ENCODE data around the gene GPR31.

The GPR31 gene

DNA sequence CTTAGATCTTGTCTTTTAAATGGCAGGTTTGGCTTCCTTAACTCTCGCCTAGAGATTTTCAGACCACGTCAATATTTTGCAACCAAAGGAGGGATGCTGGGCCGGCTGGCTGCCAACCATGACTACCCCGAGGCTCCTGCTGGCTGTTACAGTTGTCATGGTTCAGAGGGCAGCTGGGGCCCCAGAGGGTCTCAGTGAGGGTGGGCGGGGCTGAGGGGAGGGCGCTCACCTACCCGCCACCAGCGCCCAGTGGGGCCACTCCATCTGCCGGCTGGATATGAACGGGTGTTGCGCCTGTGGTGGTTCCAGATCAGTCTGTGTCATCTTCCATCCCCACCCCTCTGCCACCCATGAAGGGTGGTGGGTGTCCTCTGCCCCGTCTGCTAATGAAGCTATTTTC lies 12.3 kb downstream of the GPR31 start:
- no peak overlapping the region for H3K4me3 ChIP-seq (ENCODE audit: low read length)
- no peak overlapping the region for H3K9ac ChIP-seq (ENCODE audit: low read length)
- H4K20me1 ChIP-seq (ENCODE audit: insufficient read depth, low read length): no peaks in the 10 kb centered on the region
- TF ChIP-seq EZH2 (optimal IDR thresholded peaks at IDR 0.05; ENCODE audit: low read depth, low read length) (no peak), EZH2phosphoT487 (IDR thresholded peaks at IDR 0.05; ENCODE audit: low read length) (no peak)
- TF ChIP-seq, protein P1, sequence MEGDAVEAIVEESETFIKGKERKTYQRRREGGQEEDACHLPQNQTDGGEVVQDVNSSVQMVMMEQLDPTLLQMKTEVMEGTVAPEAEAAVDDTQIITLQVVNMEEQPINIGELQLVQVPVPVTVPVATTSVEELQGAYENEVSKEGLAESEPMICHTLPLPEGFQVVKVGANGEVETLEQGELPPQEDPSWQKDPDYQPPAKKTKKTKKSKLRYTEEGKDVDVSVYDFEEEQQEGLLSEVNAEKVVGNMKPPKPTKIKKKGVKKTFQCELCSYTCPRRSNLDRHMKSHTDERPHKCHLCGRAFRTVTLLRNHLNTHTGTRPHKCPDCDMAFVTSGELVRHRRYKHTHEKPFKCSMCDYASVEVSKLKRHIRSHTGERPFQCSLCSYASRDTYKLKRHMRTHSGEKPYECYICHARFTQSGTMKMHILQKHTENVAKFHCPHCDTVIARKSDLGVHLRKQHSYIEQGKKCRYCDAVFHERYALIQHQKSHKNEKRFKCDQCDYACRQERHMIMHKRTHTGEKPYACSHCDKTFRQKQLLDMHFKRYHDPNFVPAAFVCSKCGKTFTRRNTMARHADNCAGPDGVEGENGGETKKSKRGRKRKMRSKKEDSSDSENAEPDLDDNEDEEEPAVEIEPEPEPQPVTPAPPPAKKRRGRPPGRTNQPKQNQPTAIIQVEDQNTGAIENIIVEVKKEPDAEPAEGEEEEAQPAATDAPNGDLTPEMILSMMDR (IDR thresholded peaks at IDR 0.05; ENCODE audit: low read length): no peak
- no peaks in the 10 kb centered on the region for H3K27me3 ChIP-seq (replicated peaks; ENCODE audit: insufficient read depth, low read length)
- H3K36me3 ChIP-seq (replicated peaks; ENCODE audit: insufficient read depth, low read length): no peaks in the 10 kb centered on the region
- no peaks in the 10 kb centered on the region for H3K9me3 ChIP-seq (replicated peaks; ENCODE audit: insufficient read depth, low read length)
- H3K4me2 ChIP-seq (ENCODE audit: low read depth, low read length): no peak overlapping the region
- no peak overlapping the region for H2AFZ ChIP-seq (ENCODE audit: low read length)
- H3K9me2 ChIP-seq (replicated peaks; ENCODE audit: insufficient read depth, low read length): no peaks in the 10 kb centered on the region
- H3K79me2 ChIP-seq (ENCODE audit: low read length): no peaks in the 10 kb centered on the region
- no peak for DNase-seq
- H3F3A ChIP-seq (ENCODE audit: insufficient read depth, low read length): no peaks in the 10 kb centered on the region
- no peaks in the 10 kb centered on the region for H3K4me1 ChIP-seq (ENCODE audit: low read length)
- no peak overlapping the region for H3K27ac ChIP-seq (ENCODE audit: low read length)

DNA sequence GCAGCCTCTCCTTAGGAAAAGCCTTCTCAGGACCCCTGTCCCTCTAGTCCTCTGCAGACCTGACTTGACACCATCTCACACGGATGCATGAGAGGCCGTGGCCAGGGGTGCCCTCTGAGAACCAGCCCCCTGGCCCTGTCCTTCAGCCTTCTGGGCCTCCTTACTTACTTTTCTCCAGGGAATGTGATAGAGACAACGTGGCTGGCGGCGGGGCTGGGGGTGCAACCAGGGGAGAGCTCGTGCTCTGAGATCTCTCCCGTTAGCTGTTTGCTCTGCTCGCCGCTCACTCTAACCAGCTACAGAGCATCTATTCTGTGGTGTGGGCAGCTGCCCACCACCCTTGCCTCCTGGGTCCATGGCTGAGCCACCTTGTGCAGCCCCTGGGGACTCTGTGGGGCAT lies 14.7 kb downstream of the GPR31 start:
- H3K27ac ChIP-seq (ENCODE audit: low read length): no peak overlapping the region
- H3K36me3 ChIP-seq (replicated peaks; ENCODE audit: insufficient read depth, low read length): no peaks in the 10 kb centered on the region
- H3K4me2 ChIP-seq (ENCODE audit: low read depth, low read length): no peak overlapping the region
- H3K9me2 ChIP-seq (replicated peaks; ENCODE audit: insufficient read depth, low read length): no peaks in the 10 kb centered on the region
- H3K79me2 ChIP-seq (ENCODE audit: low read length): no peaks in the 10 kb centered on the region
- no peak overlapping the region for H3K4me3 ChIP-seq (ENCODE audit: low read length)
- H3K27me3 ChIP-seq (replicated peaks; ENCODE audit: insufficient read depth, low read length): no peaks in the 10 kb centered on the region
- no peak for DNase-seq
- no peaks in the 10 kb centered on the region for H3F3A ChIP-seq (ENCODE audit: insufficient read depth, low read length)
- H4K20me1 ChIP-seq (ENCODE audit: insufficient read depth, low read length): no peaks in the 10 kb centered on the region
- H3K4me1 ChIP-seq (ENCODE audit: low read length): no peaks in the 10 kb centered on the region
- no peaks in the 10 kb centered on the region for H3K9me3 ChIP-seq (replicated peaks; ENCODE audit: insufficient read depth, low read length)
- no peak overlapping the region for H2AFZ ChIP-seq (ENCODE audit: low read length)
- TF ChIP-seq, protein P1 (IDR thresholded peaks at IDR 0.05; ENCODE audit: low read length): no peak
- TF ChIP-seq EZH2phosphoT487 (IDR thresholded peaks at IDR 0.05; ENCODE audit: low read length) (no peak), EZH2 (optimal IDR thresholded peaks at IDR 0.05; ENCODE audit: low read depth, low read length) (no peak)
- H3K9ac ChIP-seq (ENCODE audit: low read length): no peak overlapping the region

DNA sequence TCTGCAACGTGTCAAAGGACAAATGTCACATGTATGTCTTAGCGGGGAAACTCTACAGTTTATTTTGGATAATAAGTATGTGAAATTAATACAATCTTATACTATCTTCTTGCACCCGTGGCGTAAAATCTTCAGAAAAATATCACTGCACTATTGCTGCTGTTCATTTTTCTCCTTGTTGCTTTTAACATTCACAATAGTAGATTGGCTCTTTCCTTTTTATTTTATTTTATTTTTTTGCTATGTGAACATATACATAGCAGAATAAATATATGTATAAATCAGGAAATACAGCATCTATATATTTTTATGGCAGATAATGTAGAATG lies 15.4 kb downstream of the GPR31 start:
- no peak overlapping the region for H3K4me3 ChIP-seq (ENCODE audit: low read length)
- H3K9ac ChIP-seq (ENCODE audit: low read length): no peak overlapping the region
- H2AFZ ChIP-seq (ENCODE audit: low read length): no peak overlapping the region
- no peaks in the 10 kb centered on the region for H3K79me2 ChIP-seq (ENCODE audit: low read length)
- no peak overlapping the region for H3K4me2 ChIP-seq (ENCODE audit: low read depth, low read length)
- H3K9me3 ChIP-seq (replicated peaks; ENCODE audit: insufficient read depth, low read length): no peaks in the 10 kb centered on the region
- TF ChIP-seq, protein P1 (IDR thresholded peaks at IDR 0.05; ENCODE audit: low read length): no peak
- TF ChIP-seq EZH2 (optimal IDR thresholded peaks at IDR 0.05; ENCODE audit: low read depth, low read length) (no peak), EZH2phosphoT487 (IDR thresholded peaks at IDR 0.05; ENCODE audit: low read length) (no peak)
- no peaks in the 10 kb centered on the region for H3K4me1 ChIP-seq (ENCODE audit: low read length)
- DNase-seq: no peak
- H3F3A ChIP-seq (ENCODE audit: insufficient read depth, low read length): no peaks in the 10 kb centered on the region
- H3K36me3 ChIP-seq (replicated peaks; ENCODE audit: insufficient read depth, low read length): no peaks in the 10 kb centered on the region
- no peak overlapping the region for H3K27ac ChIP-seq (ENCODE audit: low read length)
- no peaks in the 10 kb centered on the region for H3K27me3 ChIP-seq (replicated peaks; ENCODE audit: insufficient read depth, low read length)
- H4K20me1 ChIP-seq (ENCODE audit: insufficient read depth, low read length): no peaks in the 10 kb centered on the region
- H3K9me2 ChIP-seq (replicated peaks; ENCODE audit: insufficient read depth, low read length): no peaks in the 10 kb centered on the region

Measured in MM.1S (cell line).